IPS DF 4.7 (cell line): Measurements from ENCODE around the gene MOXD1.

Experiments used
- DNase-seq: peaks from one replicate; pipeline ENCODE4 v3.0.0-alpha.2; 2013; ENCODE audit warnings: low spot score; ENCODE audit errors: extremely low read depth

Gene MOXD1

GRCh38 chr6:132400883-132401617 lies at the start of gene MOXD1:
TSS of gene MOXD1 (minus strand) at chr6:132401475. CDS start at chr6:132401426, 49 bp downstream.
- no peak for DNase-seq

DNA sequence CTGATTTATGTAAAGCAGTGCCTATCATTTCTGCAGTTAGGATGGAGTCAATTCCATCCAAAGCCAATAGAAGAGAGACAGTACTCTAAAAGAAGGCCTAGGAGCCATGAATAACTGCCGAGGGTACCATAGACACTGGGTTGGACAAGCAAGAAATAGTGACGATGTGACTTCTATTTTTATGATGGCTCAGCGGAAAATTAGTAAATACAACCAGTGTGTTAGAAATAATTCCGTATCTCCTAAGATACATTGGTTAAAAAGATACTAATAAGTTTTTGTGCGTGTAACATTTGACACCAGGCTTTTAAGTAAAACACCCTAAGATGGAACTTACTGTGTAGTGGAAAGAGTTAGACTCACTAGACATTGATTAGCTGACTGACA lies 45.6 kb upstream of the MOXD1 start:
- no peak for DNase-seq

DNA sequence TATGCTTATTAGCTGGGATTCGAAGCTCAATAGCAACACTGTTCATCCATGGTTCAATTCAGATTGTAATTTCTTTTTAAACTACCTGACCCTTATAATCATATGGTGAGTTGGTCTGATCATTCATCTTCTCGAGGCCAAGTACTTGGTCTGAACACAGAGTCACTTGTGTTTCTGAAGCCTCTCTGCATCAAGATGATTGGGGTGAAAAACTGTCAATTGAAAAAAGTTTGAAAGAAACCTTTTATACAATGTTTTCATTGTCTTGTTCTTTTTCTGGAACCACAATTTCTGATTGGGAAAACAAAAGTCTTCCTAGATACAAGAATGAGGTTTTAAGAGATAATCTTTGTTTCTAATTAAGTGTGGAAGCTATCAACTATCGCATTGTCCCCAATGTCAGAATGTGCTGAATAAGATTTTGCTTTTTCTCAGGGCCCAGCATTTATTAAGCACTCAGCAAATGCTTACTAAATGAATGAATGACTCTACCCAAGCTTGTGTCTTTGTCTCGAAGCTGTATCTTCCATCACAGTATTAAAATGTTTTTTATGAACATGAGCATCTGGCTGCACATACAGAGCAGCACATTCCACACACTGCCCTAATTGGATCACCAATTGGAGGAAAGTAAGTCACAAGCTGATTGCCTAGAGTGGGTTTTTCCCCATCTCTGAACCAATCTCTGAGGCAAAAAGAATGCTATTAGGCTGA lies 45.0 kb upstream of the MOXD1 start:
- DNase-seq, result no peak

- no peak for DNase-seq
Measured at GRCh38 chr6:132445201-132445951, 44.1 kb upstream of the MOXD1 start.

DNA sequence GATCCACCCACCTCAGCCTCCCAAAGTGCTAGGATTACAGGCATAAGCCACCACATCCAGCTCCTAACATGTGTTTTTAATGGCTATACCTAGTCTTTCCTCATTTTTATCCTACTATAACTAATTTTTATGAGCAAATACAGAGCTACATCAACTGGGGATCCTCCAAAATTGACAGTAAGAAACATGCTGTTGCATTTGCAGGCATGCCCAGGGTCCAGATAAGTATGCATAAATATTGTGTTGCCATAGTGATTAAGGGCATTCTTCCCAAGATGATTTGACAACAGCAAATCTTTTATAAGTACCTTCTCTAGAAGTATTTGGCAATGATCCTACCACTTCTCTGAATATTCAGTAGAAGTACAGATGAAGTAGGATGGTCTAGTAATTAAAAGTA lies 41.9 kb upstream of the MOXD1 start:
- no peak for DNase-seq

DNA sequence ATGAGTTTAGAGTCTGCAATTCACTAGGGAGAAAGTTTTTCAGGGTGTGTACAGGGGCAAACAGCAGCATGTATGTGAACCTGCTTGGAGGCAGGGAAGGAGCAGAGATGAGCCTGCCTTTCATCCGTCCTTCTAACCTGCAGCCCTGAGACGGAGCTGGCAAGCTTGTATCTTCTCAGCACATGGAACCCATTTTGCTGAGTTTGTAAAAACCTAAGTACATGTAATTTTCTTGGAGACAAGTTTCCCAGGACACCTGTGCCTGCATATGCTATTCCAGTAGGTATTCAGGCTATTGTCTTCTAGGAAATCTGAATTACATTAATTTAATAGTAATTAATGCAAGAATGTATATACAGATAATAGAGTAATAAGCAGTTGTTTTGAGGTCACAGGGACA lies 28.8 kb upstream of the MOXD1 start:
- DNase-seq, result no peak

GRCh38 chr6:132425176-132425575 lies 23.9 kb upstream of the MOXD1 start:
- DNase-seq, result no peak

GRCh38 chr6:132423839-132424238 lies 22.6 kb upstream of the MOXD1 start:
- no peak for DNase-seq

DNA sequence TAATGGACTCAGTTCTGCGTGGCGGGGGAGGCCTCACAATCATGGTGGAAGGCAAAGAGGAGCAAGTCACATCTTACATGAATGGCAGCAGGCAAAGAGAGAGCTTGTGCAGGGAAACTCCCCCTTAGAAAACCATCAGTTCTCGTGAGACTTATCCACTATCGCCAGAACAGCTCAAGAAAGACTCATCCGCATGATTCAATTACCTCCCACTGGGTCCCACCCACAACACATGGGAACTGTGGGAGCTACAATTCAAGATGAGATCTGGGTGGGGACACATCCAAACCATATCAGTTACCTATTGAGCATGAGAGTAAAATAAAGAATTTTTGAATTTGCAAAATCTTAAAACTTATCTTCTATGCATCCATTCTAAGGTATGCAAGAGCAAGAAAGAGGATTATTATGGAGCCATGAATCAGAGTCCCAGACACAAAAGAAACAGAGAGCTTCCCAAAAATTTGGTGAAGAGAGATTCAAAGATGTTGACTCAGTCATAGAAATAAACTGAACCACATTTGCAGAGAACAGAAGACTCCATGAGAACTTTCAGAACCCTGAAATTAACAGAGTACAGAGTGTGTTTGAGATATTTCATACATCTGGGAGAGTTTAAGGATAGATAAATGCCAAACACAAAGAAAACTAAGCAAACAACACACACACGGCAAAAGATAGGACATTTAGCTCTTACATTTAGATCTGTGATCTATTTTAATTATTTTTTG lies 17.1 kb upstream of the MOXD1 start:
- no peak for DNase-seq

- no peak for DNase-seq
Measured at GRCh38 chr6:132414761-132415160, 13.5 kb upstream of the MOXD1 start.

- DNase-seq, result no peak
Measured at GRCh38 chr6:132414322-132414721, 13.0 kb upstream of the MOXD1 start.

GRCh38 chr6:132413499-132413802 lies 12.2 kb upstream of the MOXD1 start:
- DNase-seq, result no peak

DNA sequence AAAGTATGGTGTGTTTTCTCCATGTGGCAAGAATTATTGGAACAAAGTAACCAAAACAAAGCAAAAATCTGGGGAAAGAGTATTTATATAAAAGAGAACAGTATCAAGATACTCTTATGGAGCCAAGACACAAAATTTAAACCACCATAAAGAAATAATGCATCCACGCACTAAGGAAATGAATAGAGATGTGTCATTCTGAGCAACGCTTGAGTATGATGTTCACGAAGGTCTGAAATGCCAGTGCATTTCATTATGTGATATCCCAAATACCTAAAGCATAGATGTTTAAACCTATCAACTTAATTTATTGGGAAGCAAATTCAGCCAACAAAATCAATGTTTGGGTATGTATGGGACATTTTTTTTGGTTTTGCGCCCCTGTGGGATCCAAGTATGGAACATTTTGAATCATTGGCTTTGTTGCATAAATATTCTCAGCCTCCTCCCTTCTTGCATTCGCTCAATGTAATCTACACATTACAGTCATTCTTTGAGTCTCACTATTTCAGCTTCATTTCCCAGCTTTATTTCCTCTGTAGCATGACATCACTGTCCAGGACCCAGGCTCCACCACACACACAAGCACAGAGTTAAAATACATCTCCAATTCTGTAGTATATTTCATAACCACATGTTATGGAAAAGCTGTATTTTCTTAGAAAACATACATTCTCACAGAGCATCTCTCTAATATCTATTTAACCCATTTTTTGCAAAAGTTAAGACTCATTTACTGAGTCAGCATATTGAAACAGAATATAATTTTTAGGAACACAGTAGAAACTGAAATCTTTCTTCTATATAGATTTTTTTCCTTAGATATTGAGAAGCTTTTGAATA lies 11.6 kb upstream of the MOXD1 start:
- no peak for DNase-seq

GRCh38 chr6:132411296-132411695 lies 10.0 kb upstream of the MOXD1 start:
- no peak for DNase-seq

GRCh38 chr6:132410830-132411229 lies 9.6 kb upstream of the MOXD1 start:
- no peak for DNase-seq

DNA sequence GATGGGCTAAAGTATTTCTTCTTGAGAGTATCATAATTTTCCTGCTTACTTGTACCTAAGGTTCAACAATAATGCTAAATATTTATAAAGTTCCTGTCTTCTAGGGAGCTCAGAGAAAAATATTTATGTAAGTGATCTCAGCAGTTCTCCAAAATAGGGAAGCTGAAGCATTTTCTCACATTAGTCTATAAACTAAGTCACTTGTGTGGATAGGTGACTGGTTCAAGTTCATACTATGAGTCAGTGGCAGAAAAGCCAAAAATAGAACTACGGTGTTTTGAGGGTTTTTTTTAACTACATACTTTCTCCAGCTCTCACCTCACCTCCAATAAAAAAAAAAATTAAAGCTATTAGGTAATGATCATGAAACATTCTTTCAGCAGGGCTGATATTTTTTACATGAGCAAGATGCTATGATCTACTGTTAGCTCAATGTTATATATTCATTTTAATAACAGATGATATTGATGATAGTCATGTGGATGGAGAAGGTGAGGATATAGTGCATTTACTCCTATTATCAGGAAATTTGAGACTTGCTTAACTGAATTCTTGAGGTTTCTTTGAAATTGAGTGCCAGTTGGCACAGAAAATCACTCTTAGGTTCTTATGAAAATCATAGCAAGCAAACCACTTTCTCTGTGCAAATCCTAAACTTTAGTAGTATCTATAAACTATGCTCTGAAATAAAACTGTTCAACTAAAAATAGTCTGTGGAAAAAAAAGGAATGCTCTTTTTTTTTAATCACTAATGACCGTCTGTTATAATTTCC lies 4.1 kb upstream of the MOXD1 start:
- DNase-seq, result no peak

DNA sequence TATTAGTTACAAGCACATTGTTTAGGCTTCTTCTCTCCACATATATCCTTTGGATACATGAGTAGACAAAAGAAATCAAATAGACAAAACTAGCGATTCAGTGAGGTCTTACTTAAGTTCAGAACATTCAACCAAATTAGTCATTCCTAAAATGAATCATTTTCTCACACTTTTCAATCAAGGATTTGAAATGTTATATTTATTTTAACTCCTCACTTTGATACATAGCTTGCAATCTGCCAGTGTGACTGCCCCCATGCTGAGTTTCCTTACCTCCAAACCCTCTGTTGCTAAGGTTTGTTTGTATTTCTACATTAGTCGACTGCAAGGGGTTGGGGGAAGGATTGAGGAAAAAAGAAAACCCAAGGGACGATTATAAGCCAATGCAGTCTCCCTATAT lies 3.5 kb upstream of the MOXD1 start:
- DNase-seq, result no peak

DNA sequence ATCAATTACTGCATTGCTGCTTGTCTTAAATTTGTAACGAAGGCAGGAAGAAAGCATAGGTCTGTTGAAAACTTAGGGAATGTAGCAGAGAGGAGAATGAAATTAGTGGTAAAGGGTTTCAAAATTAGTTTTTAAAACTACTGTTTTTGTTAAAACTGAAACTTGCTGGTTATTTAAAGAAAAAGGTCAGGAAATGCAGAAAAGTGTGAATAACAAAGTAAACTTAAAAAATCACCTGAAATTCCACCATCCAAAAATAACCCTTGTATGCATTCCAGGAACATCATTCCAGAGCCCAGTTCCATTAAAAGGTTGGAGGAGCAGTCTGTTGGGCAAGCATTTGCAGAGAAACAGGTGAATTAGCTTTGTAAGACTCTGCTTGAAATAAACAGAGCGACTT lies 3.1 kb upstream of the MOXD1 start:
- DNase-seq, result no peak

DNA sequence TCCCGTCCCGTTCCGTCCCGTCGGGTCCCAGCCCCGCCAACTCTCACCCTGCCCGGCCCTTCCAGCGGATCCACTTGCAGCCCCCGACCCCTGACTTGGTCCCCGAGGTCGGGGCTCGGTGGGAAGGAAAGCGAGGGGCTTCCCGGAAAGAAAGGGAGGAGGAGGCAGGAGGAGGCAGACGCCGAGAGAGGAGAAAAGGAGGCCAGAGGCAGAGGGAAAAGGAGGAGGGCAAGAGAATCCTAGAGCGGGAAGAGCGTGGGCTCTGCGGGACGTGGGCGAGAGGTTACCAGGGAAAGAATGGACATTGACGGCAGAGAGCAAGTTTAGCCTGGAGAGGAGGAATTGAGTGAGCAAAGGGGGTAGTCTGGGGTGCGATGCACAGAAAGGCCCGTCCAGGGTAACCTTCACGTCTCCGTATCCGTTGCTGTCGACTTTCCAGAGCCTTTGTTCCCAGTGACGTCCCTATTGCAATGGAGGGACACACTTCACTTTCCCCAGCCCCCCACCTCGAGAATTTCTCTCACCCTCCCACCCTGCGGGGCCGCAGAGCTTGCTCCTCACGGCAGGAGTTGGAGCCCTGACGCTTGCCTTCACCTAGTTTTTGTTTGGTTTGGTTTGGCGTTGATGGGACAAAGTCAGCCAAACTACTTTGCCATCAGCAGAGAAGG lies 477 bp upstream of the MOXD1 start:
- no peak for DNase-seq

- no peak for DNase-seq
Measured at GRCh38 chr6:132400555-132400882, 756 bp downstream of the MOXD1 start.
